ENCODE results near the gene MAPK8IP1. TPM values are rescaled to one million over a fixed set of nuclear protein-coding genes. Genes with fewer than 3 reads are reported as not detected.

The MAPK8IP1 gene
- total and polyA plus RNA-seq, 4 donors: 0.78 to 2.7 (median 1.4) TPM

- DNase-seq (ENCODE audit: low spot score): no peak
- Histone ChIP-seq H3K9ac (ENCODE audit: low read depth in 1 of 2, low read length in 2 of 2) (no peak overlapping the region), H3K4me1 (ENCODE audit: control insufficient read depth in 4 of 4, insufficient read depth in 4 of 4, low read length in 3 of 4) (peaks cover 7 to 31% (median 19%) of the 10 kb centered on the region in 4 donors), H3K27ac (ENCODE audit: low read depth in 1 of 2, low read length in 2 of 2) (no peak overlapping the region), H3K9me3 (ENCODE audit: control insufficient read depth in 4 of 4, low read length in 3 of 4) (no peaks in the 10 kb centered on the region), H3K4me3 (ENCODE audit: low read depth in 1 of 3, low read length in 3 of 3) (no peak overlapping the region), H3K36me3 (ENCODE audit: control insufficient read depth in 4 of 4, insufficient read depth in 3 of 4, low read depth in 1 of 4, low read length in 3 of 4) (peaks cover 0 to 3% (median 0%) of the 10 kb centered on the region in 4 donors), H3K27me3 (ENCODE audit: control insufficient read depth in 4 of 4, insufficient read depth in 4 of 4, low read length in 3 of 4) (no peaks in the 10 kb centered on the region)
- TF ChIP-seq TAF1 (conservative IDR thresholded peaks at IDR 0.05): no peak
- TF ChIP-seq NR2F2 (IDR thresholded peaks at IDR 0.05): no peak
- no peak for TF ChIP-seq CTCF (IDR thresholded peaks at IDR 0.05; ENCODE audit: low read depth, low read length, missing input control)
- TF ChIP-seq FOXA1 (IDR thresholded peaks at IDR 0.05): no peak
- no peak for TF ChIP-seq RAD21 (IDR thresholded peaks at IDR 0.05)
- TF ChIP-seq FOXA2 (IDR thresholded peaks at IDR 0.05): no peak
- TF ChIP-seq YY1 (IDR thresholded peaks at IDR 0.05): no peak
- TF ChIP-seq EGR1 (IDR thresholded peaks at IDR 0.05; ENCODE audit: low read depth in 2 of 2): no peak
- no peak for TF ChIP-seq SP1 (IDR thresholded peaks at IDR 0.05)
- TF ChIP-seq GABPA (IDR thresholded peaks at IDR 0.05 in 1 of 2, conservative IDR thresholded peaks at IDR 0.05 in 1 of 2): no peak
- TF ChIP-seq MAX (IDR thresholded peaks at IDR 0.05): no peak
- no peak for TF ChIP-seq ZBTB33 (IDR thresholded peaks at IDR 0.05)
- TF ChIP-seq RXRA (IDR thresholded peaks at IDR 0.05): no peak
- TF ChIP-seq REST (IDR thresholded peaks at IDR 0.05): no peak
- no peak for TF ChIP-seq JUND (IDR thresholded peaks at IDR 0.05)
- no peak for TF ChIP-seq HNF4G (IDR thresholded peaks at IDR 0.05)
- no peak for TF ChIP-seq HNF4A (conservative IDR thresholded peaks at IDR 0.05)
- no peak for TF ChIP-seq ATF3 (IDR thresholded peaks at IDR 0.05)
- 95% methylated on average over 6 of the region's 6 CpGs for WGBS
Measured at GRCh38 chr11:45920531-45921477, 35.4 kb downstream of the MAPK8IP1 start.
